HG03097 (cell line): ENCODE data around the gene HSPD1.

Experiments
- ATAC-seq: cut with Tn5 transposase; IDR thresholded peaks from one replicate; pipeline ENCODE4 v1.9.1; 2021; ENCODE audit not compliant: unreplicated experiment, low FRiP score

The HSPD1 gene

DNA sequence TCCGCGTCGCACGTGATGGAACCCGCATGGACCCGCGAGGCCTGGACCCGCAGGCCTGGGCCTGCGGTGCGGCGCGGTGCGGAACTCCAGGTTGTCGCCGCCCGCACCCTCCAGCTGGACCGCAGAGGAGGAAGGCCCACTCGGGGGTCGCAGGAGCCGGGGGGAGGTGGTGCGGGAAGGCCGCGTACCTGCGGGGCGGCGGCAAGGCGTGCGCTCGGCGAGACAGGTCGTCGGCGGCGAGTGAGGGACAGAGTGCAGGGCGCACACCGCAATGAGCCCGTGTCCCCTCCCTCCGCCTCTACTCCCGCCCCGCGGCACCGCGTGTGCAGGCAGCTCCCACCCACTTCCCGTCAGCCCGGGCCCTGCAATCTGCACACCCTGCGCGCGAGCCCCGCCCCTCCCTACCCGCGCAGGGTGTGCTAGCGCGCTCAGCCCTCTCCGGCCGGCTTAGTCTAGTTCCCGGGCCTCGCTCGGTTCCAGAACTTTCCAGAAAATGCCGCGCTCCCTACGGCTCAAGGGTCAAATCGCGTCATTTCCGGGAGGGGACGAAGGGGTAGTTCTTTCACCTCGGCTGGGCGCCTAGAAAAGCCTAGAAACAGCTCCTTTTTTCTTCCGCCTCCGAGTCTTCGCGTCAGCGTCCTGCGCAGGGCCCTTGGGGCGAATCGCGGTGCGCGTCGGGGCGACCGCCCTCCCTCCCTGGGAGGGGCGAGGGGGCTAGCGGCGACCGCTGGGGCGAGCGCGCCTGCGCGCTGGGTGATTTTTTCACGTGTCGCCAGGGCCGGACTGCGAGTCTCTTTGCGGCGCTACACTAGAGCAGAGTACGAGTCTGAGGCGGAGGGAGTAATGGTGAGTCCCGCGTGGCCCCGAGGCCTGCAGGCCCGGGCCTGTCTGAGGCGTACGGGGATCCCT, at the start of gene HSPD1, which contains the start of gene HSPE1:
TSS of gene HSPD1 (minus strand) at position 247 of the 909 bp plus-strand sequence. CDS start 992 bp downstream, outside the sequence.
TSS of gene HSPE1 (plus strand) at position 786 of the 909 bp plus-strand sequence. CDS start at position 844, 58 bp downstream.
- ATAC-seq, result peak; percentile 85

- ATAC-seq, result no peak
Measured at GRCh38 chr2:197548582-197548981, 48.9 kb upstream of the HSPD1 start.

DNA sequence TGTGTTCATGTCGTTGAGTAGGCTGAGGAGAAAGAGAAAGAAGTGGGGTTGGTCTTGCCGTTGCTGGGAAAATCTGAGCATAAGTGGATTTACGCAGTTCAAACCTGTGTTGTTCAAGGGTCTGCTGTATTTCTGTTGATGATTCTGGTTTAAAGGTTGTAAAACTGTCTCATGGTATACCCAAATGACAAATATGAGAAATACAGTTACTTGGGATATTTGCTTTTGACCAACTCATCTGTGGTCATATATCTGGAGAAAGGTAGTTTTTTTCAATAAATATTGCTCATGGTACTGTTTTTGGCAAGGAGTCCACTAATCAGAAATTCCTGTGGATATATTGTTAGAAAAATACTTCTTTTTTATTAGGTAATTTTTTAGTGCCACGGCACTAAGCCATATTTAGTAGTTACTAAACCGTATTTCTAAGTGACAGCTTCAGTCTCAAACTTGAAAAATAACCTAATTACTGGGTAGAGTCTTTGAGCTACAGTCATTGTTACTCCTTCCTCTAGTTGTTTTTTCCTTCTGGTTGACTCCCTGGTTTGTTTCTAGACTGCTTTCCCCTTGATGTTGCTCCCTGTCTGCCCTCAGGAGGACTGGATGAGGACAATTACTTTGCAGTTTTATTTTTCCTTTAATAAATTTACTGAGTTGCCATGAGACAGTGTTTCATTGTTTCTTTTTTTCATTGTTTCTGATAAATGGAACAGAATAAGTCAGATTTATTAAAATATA, 47.7 kb upstream of the HSPD1 start:
- no peak for ATAC-seq

DNA sequence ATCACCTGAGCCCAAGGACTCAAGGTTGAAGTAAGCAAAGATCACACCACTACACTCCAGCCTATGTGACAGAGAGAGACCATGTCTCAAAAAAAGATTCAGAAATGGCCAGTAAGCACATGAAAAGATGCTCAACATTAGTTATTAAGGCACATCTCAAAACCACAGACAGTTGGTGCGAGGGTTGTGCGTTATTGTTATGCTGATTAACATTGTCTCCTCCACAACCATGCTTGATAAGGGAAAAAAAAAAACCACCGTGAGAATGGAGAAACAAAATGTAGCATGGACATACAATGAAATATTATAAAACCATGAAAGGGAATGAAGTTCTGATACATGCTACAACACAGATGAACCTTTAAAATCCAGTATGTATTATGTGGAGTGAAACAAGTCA, 43.6 kb upstream of the HSPD1 start:
- no peak for ATAC-seq

- no peak for ATAC-seq
Measured at GRCh38 chr2:197539734-197540133, 40.1 kb upstream of the HSPD1 start.

GRCh38 chr2:197538412-197538811, 38.8 kb upstream of the HSPD1 start:
- ATAC-seq, result no peak

DNA sequence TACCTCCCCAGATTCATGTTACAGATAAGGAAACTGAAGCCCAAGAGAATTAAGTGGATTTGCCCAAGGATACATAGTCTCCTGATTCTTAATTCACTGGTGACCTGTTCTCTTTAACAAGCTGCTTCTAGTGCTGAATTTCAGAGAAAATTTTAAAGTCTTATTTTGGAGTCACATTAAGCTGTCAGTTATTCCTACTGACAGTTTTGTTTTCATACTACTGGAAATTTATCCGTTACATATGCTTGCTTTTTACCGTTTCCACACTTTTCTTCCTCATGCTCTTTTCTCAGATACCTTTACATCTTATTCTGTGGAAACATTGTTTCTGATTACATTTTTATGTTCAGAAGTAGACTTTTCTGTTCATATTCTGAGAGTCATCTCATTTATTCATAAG, 17.5 kb upstream of the HSPD1 start:
- no peak for ATAC-seq

DNA sequence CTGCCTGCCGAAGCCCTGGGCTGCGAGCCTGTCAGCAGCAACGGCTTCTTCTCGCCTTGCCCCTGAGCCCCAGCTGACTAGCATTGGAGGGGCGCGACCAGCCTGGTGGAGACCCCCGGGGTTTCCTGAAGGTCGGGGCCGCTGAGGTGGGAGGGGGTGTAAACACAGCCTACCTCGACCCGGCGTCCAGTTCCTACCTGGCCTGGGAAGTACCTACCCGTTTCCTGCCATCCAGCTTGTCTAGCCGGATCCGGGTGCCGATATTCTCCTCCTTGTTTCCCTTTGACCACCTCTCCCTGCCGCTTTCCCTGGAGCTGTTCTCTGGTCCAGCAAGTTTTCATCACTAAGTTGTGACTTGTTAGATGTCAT, 16.7 kb upstream of the HSPD1 start:
- peak; percentile 15 for ATAC-seq

DNA sequence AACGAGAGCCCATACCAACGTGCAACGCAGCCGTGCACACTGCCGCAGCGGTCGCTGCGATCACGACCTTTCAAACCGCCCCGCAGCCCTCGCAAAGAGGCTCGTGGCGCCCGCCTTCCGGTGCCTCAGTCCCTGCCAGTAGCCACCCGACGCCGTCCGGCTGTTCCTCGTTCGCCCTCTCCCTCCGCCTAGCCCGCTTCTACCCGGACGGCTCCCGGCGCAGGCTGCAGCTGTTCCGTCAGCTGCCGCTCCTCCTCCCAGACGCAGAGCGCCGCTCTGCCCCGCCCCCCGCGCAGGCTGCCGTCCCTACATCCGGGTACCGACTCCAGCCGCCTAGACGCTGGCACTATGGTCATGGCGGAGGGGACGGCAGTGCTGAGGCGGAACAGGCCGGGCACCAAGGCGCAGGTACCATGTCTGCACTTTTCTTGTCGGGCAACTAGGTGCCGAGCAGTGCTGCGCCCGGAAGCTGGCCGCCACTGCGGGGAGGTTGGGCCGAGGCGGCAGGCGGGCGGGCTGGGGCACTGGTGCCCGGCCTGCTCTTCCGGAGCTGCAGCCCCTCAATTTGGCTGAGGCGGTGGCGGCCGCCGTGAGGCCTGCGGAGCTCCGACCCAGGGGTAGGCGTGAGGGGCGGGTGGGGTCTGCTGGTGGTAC, 16.2 kb upstream of the HSPD1 start, which contains the start of gene MOB4:
TSS of gene MOB4 (plus strand) at position 328 of the 654 bp plus-strand sequence. CDS start at position 349, 21 bp downstream.
- peak; percentile 96 for ATAC-seq

- no peak for ATAC-seq
Measured at GRCh38 chr2:197515315-197515738, 15.7 kb upstream of the HSPD1 start.

DNA sequence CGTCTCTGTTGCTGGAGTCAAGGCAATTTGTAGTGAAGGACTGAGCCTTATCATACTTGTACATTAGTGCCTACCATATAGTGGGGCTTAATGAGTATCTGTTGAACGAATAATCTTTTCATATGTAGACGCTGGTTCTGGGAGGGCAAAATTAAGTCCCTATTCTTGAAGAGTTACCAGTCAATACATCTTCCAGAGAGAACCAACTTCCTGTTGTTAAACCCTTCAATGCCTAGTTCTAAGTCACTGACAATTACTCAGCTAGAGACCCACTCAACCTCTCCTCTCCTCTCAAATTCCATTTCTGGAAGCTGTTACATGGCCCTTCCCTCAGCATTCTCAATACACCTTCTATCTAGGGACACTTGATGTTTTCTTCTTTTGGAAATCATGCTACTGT, 15.1 kb upstream of the HSPD1 start:
- ATAC-seq, result no peak

DNA sequence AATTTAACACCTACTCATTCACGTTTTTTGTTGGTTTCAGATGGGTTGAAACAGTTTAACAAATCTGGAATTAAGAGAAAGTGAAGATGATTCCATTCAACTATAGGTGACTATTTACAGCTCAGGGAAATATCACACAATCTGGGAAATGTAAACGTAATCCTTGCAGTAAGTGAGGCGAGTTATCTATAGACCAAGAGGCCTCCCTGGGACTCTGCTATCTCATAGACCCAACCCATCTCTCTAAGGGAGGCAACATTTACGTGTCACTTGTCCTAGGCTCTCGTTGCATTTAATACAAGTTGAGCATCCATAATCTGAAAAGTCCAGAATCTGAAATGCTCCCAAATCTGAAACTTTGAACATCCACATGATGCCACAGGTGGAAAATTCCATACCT, 14.3 kb upstream of the HSPD1 start:
- no peak for ATAC-seq

DNA sequence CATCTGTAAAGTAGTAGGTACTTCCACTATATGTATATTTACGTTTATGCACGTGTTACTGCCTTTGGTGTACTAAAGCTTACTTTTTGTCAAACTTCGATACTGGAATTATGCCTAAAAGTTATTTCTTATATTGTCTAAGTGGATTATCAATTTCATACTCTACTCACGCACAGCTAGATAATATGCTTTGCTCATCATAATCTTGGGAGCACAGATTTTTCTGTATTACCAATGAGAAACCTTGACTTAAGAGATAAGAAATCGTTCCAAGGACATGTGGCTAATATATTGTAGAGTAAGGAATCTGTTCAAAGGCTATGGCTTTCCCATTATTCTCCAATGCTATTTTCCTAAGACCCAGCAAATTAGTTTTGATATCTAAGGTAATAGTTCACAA, 7.0 kb upstream of the HSPD1 start:
- ATAC-seq, result no peak

GRCh38 chr2:197504512-197504911, 4.9 kb upstream of the HSPD1 start:
- ATAC-seq, result no peak

GRCh38 chr2:197504000-197504399, 4.4 kb upstream of the HSPD1 start:
- ATAC-seq, result no peak

DNA sequence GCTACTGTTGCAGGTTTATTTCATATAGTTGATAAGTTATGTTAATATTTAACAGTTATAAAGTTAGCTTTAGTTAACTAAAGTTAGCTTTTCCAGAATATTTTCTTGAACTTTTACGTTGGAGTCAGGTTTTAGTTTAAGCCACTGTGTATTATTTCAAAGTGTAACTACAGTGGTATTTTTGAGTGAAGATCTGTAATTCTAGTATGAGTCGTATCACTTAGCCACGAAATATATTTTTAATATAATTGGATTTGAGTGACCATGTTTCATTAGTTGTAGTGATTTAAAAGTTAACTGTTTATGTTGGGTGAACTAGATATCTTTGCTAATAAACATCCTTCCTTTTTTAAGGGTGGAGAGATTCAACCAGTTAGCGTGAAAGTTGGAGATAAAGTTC, 3.0 kb upstream of the HSPD1 start:
- no peak for ATAC-seq

DNA sequence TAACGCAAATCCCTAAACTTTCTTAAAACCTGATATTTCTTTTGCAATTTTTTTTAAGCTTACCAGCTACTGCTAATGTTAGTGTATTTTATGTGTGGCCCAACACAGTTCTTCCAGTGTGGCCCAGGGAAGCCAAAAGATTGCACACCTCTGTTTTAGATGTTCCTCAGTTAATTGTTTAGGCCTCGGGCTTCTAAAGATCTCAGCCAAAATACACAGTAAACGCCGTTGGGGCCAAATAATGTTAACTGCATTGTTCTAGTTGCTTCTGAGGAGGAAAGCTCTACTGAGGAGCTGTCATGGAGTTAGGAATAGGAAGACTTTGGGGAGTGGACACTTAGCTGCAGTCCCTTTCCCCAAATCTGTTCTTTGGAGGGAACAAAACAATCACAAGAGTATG, 2.6 kb upstream of the HSPD1 start:
- ATAC-seq, result no peak

DNA sequence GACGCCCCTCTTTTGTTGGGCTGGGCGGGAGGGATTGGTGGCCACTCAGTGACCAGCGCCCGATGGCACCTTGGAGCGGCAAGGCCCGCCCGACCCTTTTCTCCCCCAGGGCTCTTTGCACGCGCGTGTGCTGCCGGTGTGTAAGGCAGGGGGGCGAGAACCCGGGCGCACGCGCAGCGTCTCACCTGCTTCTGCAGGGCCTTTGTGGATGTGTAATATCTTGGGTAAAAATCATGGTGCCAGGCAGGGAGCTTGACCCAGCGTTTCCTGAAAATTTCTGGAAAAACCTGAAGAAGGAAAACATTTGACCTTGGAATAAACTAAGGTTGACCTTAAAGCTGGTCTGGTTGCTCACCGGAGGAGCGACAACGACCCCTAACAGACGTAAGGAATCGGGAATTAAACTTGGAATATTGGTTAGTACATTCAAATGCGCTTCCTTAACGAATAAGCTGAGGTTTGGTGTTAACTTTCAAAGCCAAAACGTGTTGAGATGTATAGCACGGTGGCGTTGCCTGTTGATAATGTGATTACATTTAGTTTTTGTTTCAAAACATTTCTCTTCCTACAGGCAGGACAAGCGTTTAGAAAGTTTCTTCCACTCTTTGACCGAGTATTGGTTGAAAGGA, 977 bp upstream of the HSPD1 start:
- ATAC-seq, result peak; percentile 0

DNA sequence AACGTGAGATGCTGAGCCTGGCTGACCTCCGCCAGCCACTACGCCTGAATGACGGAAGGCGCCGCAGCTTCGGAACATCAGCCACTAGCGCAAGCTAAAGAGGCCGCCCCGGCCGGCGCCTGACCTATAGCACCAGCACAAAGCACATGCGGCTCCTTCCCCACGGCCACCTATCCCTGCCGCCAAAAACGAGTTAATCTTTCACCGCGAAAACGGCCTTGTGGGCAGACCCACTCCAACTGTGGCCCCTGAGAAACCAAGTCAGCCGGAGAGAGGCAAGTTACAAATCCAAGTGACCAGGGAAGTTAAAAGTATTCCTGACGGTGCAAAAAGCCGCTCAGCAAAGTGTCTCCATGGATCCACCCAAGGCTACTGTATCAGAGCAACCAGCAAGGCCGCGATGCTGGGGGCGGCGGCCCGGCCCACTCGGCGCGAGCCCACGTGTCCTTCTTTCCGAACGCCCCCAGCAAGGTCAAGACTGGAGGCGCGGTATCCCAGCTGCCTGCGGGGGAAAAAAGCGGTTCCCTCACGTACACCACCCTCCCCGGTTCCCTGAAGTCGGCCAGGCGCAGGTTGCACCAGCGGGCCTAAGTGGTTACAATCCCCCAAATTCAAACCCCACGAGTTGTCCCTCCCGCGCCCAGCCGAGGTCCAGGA, 575 bp downstream of the HSPD1 start:
- peak; percentile 18 for ATAC-seq
